ENCODE measurements around the gene ATP9B. TPM values are rescaled to one million over a fixed set of nuclear protein-coding genes. Genes with fewer than 3 reads are reported as not detected.
A peak's percentile ranks its signal among the peaks of the same experiment; 100 is the strongest.

ATP9B gene
- total RNA-seq, 1 donor from 2014 or later = 12.6 TPM

- intact Hi-C loops (cut with micrococcal nuclease) = loop anchor here (5.0 kb wide), 1 partner anchor 140 kb away; no protein-coding TSS in a partner anchor
- H3K36me3 ChIP-seq = no peaks in the 10 kb centered on the region
- DNase-seq = no peak
- no peaks in the 10 kb centered on the region for H3K9me3 ChIP-seq (replicated peaks)
- H3K27me3 ChIP-seq (ENCODE audit: low read depth) = peaks cover 58% of the 10 kb centered on the region
- no peak overlapping the region for H3K4me3 ChIP-seq
- no peak for TF ChIP-seq CTCF (IDR thresholded peaks at IDR 0.05; ENCODE audit: borderline replicate concordance)
- peaks cover 2% of the 10 kb centered on the region for H3K4me1 ChIP-seq
- no peak overlapping the region for H3K27ac ChIP-seq (replicated peaks)
Observed at GRCh38 chr18:79387615-79388014, 318.4 kb downstream of the ATP9B start.

- H3K36me3 ChIP-seq = no peaks in the 10 kb centered on the region
- DNase-seq = no peak
- peaks cover 58% of the 10 kb centered on the region for H3K27me3 ChIP-seq (ENCODE audit: low read depth)
- intact Hi-C loops (cut with micrococcal nuclease) = loop anchor here (5.0 kb wide), 1 partner anchor 139 kb away; no protein-coding TSS in a partner anchor
- no peaks in the 10 kb centered on the region for H3K9me3 ChIP-seq (replicated peaks)
- H3K4me3 ChIP-seq = no peak overlapping the region
- no peak overlapping the region for H3K27ac ChIP-seq (replicated peaks)
- TF ChIP-seq CTCF (IDR thresholded peaks at IDR 0.05; ENCODE audit: borderline replicate concordance) = no peak
- H3K4me1 ChIP-seq = peaks cover 6% of the 10 kb centered on the region
Observed at GRCh38 chr18:79388043-79388442, 318.8 kb downstream of the ATP9B start.

DNA sequence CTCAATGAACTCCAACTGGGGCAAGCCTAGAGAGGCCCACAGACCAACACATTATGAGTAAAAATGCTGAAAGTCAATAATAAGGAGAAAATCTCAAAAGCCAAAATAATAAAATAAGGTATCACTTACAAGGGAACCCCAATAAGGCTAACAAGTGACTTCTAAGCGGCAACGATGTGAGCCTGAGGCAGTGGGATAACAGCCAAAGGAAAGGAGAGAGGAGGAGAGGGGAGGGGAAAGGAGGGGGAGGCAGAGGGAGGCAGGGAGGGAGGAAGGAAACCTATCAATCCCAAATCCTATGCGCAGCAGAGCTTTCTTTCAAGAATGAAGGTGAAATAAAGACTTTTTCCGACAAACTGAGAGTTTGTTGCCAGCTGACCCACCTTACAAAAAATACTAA is 320.5 kb downstream of the ATP9B start:
- DNase-seq = no peak
- no peaks in the 10 kb centered on the region for H3K9me3 ChIP-seq (replicated peaks)
- H3K4me3 ChIP-seq = no peak overlapping the region
- H3K27ac ChIP-seq (replicated peaks) = no peak overlapping the region
- peaks cover 20% of the 10 kb centered on the region for H3K4me1 ChIP-seq
- H3K36me3 ChIP-seq = no peaks in the 10 kb centered on the region
- peaks cover 58% of the 10 kb centered on the region for H3K27me3 ChIP-seq (ENCODE audit: low read depth)
- TF ChIP-seq CTCF (IDR thresholded peaks at IDR 0.05; ENCODE audit: borderline replicate concordance) = no peak
- intact Hi-C loops (cut with micrococcal nuclease) = loop anchor here (5.0 kb wide), 1 partner anchor 138 kb away; no protein-coding TSS in a partner anchor

DNA sequence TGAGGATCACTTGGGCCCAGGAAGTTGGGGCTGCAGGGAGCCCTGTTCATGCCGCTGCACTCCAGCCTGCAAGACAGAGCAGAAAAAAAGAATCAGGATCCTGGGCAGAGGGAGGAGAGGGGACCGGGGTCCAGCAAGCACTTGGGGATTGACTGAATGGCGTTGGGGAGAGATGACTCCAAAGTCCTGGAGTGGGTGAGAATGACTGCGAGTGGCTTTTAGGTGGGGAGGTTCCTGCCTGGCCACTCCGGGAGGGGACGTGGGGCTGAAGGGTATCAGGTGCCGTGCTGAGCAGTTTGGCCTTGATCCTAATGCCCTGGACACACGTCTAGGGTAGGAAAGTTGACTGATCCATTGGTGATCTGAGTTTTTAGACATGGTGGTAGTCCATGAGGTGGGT is 323.0 kb downstream of the ATP9B start:
- DNase-seq = no peak
- H3K36me3 ChIP-seq = no peaks in the 10 kb centered on the region
- peaks cover 40% of the 10 kb centered on the region for H3K27me3 ChIP-seq (ENCODE audit: low read depth)
- H3K27ac ChIP-seq (replicated peaks) = no peak overlapping the region
- intact Hi-C loops (cut with micrococcal nuclease) = no loop called here
- TF ChIP-seq CTCF (IDR thresholded peaks at IDR 0.05; ENCODE audit: borderline replicate concordance) = no peak
- H3K9me3 ChIP-seq (replicated peaks) = no peaks in the 10 kb centered on the region
- H3K4me1 ChIP-seq = peaks cover 35% of the 10 kb centered on the region
- H3K4me3 ChIP-seq = no peak overlapping the region

- H3K27ac ChIP-seq (replicated peaks) = peak overlapping the region; percentile 98
- H3K9me3 ChIP-seq (replicated peaks) = no peaks in the 10 kb centered on the region
- no peak for DNase-seq
- H3K4me1 ChIP-seq = peaks cover 37% of the 10 kb centered on the region
- H3K27me3 ChIP-seq (ENCODE audit: low read depth) = peaks cover 30% of the 10 kb centered on the region
- intact Hi-C loops (cut with micrococcal nuclease) = no loop called here
- no peaks in the 10 kb centered on the region for H3K36me3 ChIP-seq
- H3K4me3 ChIP-seq = peak overlapping the region; percentile 80
- TF ChIP-seq CTCF (IDR thresholded peaks at IDR 0.05; ENCODE audit: borderline replicate concordance) = no peak
Observed at GRCh38 chr18:79393181-79393634, 324.0 kb downstream of the ATP9B start.

All from left ventricle myocardium inferior (tissue), 1 donor.